NCI-H2227 (cell line): ENCODE results near the gene CKB.

Source experiments
- DNase-seq: peaks from one replicate; lab custom pipeline; 2025; ENCODE audit not compliant: unreplicated experiment; lab: John Stamatoyannopoulos, UW

CKB gene

GRCh38 chr14:103550451-103551337 is 28.1 kb upstream of the CKB start:
- no peak for DNase-seq

- no peak for DNase-seq
Observed at GRCh38 chr14:103549361-103550311, 27.0 kb upstream of the CKB start.

DNA sequence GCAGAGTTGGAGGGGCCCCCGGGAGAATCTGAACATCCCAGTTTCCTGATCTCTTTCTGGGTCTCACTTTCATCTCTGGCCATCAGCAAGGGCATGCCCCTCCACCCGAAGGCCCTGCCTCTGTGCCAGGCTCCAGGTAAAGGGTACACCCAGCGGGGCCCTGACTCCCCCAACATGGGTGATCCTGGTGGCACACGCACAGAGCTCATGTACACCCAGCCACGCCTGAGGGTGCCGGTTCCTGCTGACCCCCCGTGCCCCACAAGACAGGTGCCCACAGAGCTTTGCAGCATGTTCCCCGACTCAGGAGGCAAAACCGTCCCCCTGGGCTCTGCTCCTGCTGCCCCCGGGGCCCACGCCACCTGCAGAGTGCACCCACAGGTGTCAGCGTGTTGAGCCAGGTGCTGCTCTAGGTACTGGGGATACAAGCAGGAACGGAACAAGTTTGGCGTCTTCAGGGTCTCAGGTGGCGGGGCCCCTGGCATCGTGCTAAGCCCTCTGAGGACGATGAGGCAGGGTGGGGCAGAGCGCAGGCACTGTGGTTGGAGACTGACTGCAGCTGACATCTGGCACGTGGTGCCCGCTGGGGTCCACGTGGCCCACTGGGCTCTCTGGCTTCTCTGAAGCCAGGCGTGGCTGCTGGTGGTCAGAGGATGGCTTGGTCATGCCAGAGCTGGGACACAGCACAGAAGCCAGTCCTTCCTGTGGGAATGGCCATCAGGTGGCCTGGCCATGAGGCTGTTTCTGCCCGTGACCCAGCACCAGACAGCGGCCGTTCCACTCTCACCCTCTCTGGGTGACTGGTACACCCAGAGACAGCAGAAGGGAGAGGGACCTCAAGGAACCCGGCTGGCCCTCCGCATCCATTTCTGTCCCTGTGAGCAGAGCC is 26.1 kb upstream of the CKB start:
- no peak for DNase-seq

DNA sequence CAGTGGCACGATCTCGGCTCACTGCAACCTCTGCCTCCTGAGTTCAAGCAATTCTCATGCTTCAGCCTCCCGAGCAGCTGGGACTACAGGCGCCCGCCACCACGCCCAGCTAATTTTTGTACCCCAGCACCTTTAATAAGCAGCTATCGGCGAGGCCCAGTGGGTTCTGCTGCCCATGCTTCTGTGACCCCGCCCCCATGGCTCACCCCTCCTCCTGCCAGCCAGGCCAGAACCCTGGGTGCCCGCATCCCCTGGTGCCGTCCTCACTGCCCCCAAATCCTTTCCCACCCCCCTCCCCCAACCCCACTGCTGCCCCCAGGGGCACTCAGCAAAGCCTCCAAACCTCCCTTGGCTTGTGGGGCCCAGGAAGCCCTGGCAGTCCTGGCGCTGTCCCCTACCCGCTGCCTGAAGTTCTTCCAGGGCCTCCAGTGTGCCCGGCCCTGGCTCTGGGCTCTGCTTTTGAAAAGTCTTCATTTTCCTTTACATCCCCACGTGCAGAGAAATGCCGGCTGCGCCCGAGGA is 25.4 kb upstream of the CKB start:
- no peak for DNase-seq

GRCh38 chr14:103547455-103547940 is 24.9 kb upstream of the CKB start:
- DNase-seq = no peak

GRCh38 chr14:103546652-103547454 is 24.2 kb upstream of the CKB start:
- peak; percentile 78 for DNase-seq

- no peak for DNase-seq
Observed at GRCh38 chr14:103545915-103546651, 23.5 kb upstream of the CKB start.

DNA sequence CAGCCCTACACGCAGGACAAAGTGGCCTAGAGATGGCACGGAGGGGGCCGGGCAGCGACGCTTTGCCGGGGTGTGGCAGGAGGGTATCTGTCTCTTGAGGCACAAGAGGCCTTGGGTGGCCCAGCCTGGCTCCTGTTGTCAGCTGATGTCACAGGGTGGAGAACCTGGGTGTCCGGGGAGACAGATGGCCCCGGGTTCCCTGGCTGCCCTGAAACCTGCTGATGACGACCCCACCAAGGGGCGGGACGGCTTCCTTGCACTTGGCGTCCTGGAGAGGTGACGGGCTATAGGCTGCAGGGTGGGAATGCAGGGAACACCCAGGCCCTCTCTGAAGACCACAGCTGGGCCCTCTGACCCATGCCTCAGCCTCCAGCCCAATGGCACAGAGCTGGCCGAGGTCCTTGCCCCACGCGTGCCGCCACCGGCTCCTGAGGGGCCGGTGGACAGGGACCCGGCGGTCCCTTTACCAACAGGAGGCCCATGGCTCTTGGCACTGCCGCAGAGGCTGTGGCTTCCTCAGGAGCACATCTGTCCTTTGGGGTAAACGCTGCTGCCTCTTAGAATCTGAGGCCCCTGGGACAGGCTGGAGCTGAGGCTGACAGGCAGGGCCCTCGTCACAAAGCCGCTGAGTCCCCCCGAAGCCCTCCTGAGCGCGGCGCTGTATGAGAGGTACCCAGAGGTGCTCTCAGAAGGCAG is 22.7 kb upstream of the CKB start:
- no peak for DNase-seq

GRCh38 chr14:103544388-103545218 is 22.0 kb upstream of the CKB start:
- DNase-seq = peak; percentile 80

DNA sequence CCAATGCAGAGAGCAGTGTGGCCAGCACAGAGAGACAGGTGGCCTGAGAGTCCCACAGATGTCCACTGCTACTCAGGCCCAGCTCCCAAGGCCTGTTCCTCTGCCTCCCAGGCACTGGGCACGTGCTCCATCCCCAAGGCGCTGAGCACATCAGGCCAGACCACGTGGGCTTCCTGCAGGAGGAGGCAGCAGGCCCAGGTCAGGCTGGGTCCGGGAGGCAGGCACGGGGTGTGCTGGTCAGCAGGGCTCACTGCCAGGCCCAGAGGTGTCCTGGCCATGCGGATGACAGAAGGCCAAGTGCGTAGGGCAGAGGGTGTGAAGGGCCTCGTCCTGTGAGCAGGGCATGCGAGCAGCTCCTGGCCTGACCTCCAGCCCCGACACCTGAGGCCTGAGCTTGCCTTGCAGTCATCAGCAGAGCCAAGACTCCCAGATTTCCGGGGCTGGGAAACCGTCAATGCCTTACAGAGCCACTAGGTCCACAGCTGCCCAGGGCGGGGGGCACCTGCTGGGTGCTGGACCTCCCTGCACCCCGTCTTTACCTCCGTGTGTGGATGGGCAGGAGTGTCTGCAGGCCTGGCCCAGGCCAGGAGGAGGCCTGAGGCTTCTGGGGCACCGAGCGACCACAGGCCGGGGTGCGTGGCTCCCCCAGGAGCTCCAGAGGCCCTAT is 21.2 kb upstream of the CKB start:
- no peak for DNase-seq

GRCh38 chr14:103543140-103543539 is 20.5 kb upstream of the CKB start:
- no peak for DNase-seq

GRCh38 chr14:103542605-103543088 is 20.0 kb upstream of the CKB start:
- peak; percentile 39 for DNase-seq

DNA sequence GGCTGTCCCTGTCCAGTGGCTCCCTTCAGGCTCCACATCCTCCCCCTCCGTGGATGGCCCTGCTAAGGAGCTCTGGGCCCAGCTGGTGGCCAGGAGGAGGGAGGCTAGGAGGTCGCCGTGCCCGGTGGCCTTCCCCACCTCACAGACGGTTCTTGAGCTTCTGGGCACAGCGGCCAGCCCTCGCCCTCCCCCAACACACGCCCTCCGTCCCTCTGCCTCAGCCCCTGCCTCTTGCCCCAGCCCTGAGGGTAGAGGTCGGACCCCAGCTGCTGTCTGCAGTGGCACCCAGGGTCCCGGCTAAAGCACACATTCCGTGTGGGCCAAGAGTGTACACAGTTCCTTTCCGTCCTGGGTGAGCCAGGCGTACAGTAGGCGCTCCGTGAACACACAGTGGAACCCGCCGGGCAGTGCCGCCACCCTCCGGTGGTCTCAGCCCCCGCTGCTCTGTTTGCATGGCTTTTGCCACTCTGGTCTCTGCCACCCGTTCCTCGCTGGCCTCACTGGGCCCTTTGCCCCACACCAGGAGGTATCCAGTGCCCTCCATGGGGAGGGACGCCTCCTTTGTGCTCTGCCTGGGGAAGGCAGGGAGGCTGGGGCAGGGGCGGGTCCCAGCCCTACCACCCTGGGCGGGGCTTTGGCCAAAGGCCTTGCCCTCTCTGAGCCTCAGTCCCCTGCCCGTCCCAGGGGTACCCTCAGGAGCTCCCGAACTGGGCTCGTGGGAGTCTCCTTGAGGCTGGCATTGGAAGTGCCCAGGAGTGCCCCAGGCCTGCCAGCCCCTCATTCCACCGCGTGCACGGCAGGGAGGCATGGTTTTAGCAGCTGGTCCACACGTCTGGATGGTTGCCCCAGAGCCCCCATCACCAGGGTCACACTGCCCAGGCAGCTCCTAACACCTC is 19.3 kb upstream of the CKB start:
- no peak for DNase-seq

- no peak for DNase-seq
Observed at GRCh38 chr14:103540821-103541708, 18.4 kb upstream of the CKB start.
